IgD-negative memory B cell (primary cell): Measurements from ENCODE around the gene DGAT2L6. TPM values are rescaled to one million over a fixed set of nuclear protein-coding genes. Genes with fewer than 3 reads are reported as not detected.

Experiments
- H3K27ac Mint-ChIP-seq, 3 donors: one replicate each; pipeline ENCODE4 v1.8.0; 2020 to 2022; ENCODE audit warnings: mild to moderate bottlenecking in 3 of 3, mixed read lengths in 3 of 3, moderate library complexity in 1 of 3
- H3K27me3 Mint-ChIP-seq: one replicate; pipeline ENCODE4 v1.8.0; 2021; ENCODE audit warnings: mixed read lengths
- H3K36me3 Mint-ChIP-seq: one replicate; pipeline ENCODE4 v1.8.0; 2020; ENCODE audit warnings: mild to moderate bottlenecking, mixed read lengths
- H3K4me1 Mint-ChIP-seq, 3 donors: one replicate each; pipeline ENCODE4 v1.8.0; 2020 to 2022; ENCODE audit warnings: mixed read lengths in 3 of 3, mild to moderate bottlenecking in 1 of 3
- H3K4me3 Mint-ChIP-seq, 4 donors: one replicate each; pipeline ENCODE4 v1.8.0; 2020 to 2022; ENCODE audit warnings: mild to moderate bottlenecking in 4 of 4, mixed read lengths in 4 of 4, moderate library complexity in 3 of 4
- H3K9me3 Mint-ChIP-seq, 3 donors: one replicate each; pipeline ENCODE4 v1.8.0; 2020 to 2021; ENCODE audit warnings: mixed read lengths in 3 of 3, mild to moderate bottlenecking in 1 of 3
- polyA plus RNA-seq: library from polyadenylated mRNA; unstranded; fragments of 300-500 nt; fragmentation: Illumina TruSeq; gene quantifications from one replicate; pipeline ENCODE4 v1.2.3, GENCODE V29; 2021

DGAT2L6 gene, protein sequence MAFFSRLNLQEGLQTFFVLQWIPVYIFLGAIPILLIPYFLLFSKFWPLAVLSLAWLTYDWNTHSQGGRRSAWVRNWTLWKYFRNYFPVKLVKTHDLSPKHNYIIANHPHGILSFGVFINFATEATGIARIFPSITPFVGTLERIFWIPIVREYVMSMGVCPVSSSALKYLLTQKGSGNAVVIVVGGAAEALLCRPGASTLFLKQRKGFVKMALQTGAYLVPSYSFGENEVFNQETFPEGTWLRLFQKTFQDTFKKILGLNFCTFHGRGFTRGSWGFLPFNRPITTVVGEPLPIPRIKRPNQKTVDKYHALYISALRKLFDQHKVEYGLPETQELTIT
- polyA plus RNA-seq = not detected

DNA sequence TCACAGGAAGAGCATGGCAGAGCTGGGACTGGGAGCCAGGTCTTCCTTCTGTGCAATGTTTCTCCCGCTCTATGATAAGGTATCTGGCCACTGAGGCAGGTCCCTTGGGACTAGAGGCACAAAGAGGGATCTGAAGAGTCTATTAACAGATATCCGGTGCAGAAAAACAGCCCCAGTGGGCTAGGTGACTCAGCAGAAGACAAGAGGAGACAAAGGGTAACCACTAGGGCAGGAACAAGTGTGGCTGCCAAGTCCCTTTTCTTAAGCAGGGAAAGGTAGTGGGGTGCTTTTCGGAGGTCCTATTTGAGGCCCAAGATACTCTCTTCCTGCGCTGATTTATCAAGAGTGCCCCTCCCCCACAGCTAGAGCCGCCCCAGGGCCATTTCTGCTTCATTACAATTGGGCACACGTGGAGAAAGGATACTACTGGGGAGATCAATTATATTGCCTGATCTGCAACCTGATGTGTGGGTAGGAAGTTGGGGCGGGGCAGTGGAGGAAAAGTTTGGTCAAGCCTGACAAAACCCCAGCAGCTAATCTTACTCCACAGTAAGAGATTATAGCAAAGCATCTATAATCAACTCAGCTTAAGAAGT, at the start of gene DGAT2L6:
Gene DGAT2L6 (plus strand): TSS at position 546 of the 596 bp plus-strand sequence. CDS start 100 bp downstream, outside the sequence.
- Mint-ChIP-seq H3K27ac (no peak within 1 kb of the TSS), H3K9me3 (peaks cover 0 to 3% (median 0%) of the 10 kb centered on the region in 3 donors), H3K27me3 (peaks cover 6% of the 10 kb centered on the region), H3K4me3 (peak within 1 kb of the TSS in 1 of 4 donors; percentile 10), H3K36me3 (no peaks in the 10 kb centered on the region), H3K4me1 (peaks cover 0 to 7% (median 7%) of the 10 kb centered on the region in 3 donors)

DNA sequence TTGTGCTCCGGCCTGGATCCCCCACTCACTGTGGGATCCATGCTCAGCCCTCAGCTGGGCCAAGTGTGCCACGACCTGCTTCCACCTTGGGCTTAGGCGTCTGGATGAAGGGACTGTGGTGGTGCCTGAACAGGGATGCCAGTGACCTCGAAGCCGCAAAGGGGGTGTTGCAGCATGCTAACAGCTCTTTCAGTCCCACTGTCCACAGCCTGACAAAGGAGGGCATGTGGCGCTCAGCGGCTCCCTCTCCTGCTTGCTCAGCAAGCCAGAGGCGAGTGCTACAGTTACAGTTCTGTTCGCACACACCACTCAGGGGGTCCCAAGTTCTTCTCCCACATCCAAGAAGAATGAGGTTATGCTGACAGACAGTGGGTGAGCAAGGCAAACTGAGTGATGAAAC, 49.2 kb upstream of the DGAT2L6 start:
- Mint-ChIP-seq H3K4me3 (peak overlapping the region in 1 of 4 donors; percentile 25), H3K36me3 (no peaks in the 10 kb centered on the region), H3K9me3 (no peaks in the 10 kb centered on the region), H3K27me3 (no peaks in the 10 kb centered on the region), H3K27ac (no peak overlapping the region), H3K4me1 (peaks cover 0 to 8% (median 0%) of the 10 kb centered on the region in 3 donors)

DNA sequence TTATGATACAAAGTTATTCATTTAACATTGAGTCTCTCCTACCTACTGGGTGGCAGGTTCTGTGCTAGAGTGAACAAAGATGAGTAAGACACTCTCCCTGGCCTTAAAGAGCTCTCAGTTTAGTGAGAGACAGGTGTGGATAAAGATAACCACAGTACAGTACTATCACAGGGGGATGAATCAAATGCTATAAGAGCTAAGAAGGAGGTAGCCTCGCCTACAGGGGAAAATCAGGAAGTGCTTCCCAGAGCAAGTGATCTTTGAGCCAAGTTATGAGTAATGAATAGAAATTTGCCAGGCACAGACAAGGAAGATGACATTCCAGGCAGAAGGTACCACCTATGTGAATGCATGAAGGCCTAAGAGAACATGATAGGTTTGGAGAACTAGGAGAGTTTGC, 47.5 kb upstream of the DGAT2L6 start:
- H3K27me3 Mint-ChIP-seq = no peaks in the 10 kb centered on the region
- no peaks in the 10 kb centered on the region for H3K36me3 Mint-ChIP-seq
- no peak overlapping the region for H3K27ac Mint-ChIP-seq
- H3K4me3 Mint-ChIP-seq = no peak overlapping the region
- peaks cover 0 to 10% (median 5%) of the 10 kb centered on the region in 3 donors for H3K4me1 Mint-ChIP-seq
- no peaks in the 10 kb centered on the region for H3K9me3 Mint-ChIP-seq

DNA sequence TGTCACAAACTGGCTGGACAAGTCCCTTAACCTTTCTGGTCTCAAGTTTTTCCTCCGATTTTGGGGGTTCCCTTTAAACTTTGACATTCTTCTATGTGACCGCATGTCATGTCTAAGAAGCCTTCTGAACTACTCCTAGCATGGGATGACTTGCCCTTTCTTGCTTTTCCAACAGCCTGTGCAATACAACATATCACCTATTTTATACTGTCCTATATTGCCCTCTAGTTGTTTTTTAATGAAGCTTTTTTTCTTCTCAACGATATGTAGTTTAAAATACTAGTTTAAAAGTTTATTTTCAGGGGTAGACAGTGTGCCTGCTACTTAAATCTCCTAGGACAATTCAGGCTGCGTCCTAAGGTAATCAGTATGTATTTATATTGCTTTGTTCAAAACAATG, 45.1 kb upstream of the DGAT2L6 start:
- H3K9me3 Mint-ChIP-seq = no peaks in the 10 kb centered on the region
- H3K4me1 Mint-ChIP-seq = peaks cover 2 to 20% (median 5%) of the 10 kb centered on the region in 3 donors
- H3K36me3 Mint-ChIP-seq = no peaks in the 10 kb centered on the region
- H3K4me3 Mint-ChIP-seq = peak overlapping the region in 3 of 4 donors; percentile 33 to 100 (median 44)
- no peaks in the 10 kb centered on the region for H3K27me3 Mint-ChIP-seq
- H3K27ac Mint-ChIP-seq = peak overlapping the region; percentile 5 to 99 (median 96)

DNA sequence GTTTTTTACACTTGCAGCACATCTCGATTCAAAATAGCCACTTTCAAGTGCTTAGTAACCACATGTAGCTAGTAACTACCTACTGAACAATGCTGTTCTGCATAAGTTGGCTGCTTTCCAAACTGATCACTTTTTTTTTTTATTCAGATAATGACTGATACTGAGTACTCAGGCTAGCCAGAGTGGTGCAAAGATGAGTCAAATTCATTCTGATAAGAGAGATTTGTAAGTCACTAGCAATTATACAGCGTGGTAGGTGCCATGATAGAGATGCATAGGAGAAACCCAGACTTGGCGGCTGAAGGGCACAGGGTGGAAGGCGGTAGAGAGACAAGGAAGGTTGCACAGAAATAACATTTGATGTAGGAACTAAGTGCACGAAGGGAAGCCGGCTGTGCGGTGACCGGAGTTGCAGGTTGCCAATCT, 44.4 kb upstream of the DGAT2L6 start:
- H3K36me3 Mint-ChIP-seq = no peaks in the 10 kb centered on the region
- no peaks in the 10 kb centered on the region for H3K9me3 Mint-ChIP-seq
- H3K27ac Mint-ChIP-seq = peak overlapping the region; percentile 96 to 99 (median 97)
- H3K27me3 Mint-ChIP-seq = no peaks in the 10 kb centered on the region
- peaks cover 2 to 20% (median 5%) of the 10 kb centered on the region in 3 donors for H3K4me1 Mint-ChIP-seq
- peak overlapping the region; percentile 95 to 100 (median 99) for H3K4me3 Mint-ChIP-seq

DNA sequence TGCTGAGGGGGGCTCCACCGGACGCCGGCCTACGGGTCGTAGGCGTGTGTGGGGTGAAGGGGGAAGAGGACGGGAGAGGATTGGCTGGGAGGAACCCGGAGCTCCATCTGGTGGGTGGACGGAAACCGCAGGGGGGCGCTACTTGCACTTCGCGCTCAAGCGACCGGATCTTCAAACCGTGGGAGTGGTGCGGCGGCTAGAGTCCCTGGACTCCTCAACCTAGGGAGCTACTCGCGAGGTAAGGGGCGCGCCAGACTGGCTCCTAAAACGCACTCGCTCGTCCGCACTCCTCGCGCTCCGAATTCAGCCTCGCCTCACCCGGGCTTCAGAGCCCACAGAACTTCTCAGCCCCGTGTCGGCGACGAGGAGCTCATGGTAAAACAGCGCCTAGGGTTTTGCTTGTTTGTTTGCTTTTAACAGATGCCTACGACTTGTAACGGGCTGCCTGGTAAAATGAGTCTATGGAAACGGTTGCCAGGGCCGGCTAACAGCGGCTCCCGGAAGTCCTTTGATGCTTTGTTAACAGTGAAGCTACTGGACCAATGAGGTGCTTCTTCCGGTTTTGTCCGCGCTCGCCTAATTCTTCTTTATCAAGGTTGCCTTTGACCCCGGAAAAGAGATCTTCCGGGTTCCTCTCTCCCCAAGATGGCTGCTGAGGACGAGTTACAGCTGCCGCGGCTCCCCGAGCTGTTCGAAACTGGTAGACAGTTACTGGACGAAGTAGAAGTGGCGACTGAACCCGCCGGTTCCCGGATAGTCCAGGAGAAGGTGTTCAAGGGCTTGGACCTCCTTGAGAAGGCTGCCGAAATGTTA, 43.8 kb upstream of the DGAT2L6 start, which contains the start of gene IGBP1:
Gene IGBP1 (plus strand): TSS at position 145 of the 813 bp plus-strand sequence. CDS start 501 bp downstream, at position 646.
- Mint-ChIP-seq H3K4me1 (peaks cover 2 to 18% (median 5%) of the 10 kb centered on the region in 3 donors), H3K4me3 (peak within 1 kb of the TSS; percentile 95 to 100 (median 99)), H3K27me3 (no peaks in the 10 kb centered on the region), H3K9me3 (no peaks in the 10 kb centered on the region), H3K36me3 (no peaks in the 10 kb centered on the region), H3K27ac (peak within 1 kb of the TSS; percentile 96 to 99 (median 97))

DNA sequence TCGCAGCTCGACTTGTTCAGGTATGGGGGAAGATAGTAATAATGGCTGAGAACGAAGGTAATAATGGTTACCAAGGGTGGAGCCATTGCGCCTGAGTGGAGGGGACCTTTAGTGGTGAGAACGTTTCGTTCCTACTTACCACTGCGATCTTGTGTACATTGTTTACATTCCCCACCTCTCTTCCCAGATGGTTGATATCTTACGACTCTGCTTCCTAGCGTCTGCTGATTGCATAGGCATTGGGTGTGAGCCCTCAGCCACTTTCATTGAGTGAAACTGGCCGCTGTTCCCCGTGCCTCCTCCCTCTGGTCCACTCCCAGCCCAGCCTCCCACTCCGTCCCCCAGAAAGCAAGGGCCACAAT, 43.2 kb upstream of the DGAT2L6 start:
- Mint-ChIP-seq H3K9me3 (no peaks in the 10 kb centered on the region), H3K27me3 (no peaks in the 10 kb centered on the region), H3K4me3 (peak overlapping the region; percentile 95 to 100 (median 99)), H3K4me1 (peaks cover 2 to 18% (median 5%) of the 10 kb centered on the region in 3 donors), H3K27ac (peak overlapping the region; percentile 96 to 99 (median 97)), H3K36me3 (no peaks in the 10 kb centered on the region)

DNA sequence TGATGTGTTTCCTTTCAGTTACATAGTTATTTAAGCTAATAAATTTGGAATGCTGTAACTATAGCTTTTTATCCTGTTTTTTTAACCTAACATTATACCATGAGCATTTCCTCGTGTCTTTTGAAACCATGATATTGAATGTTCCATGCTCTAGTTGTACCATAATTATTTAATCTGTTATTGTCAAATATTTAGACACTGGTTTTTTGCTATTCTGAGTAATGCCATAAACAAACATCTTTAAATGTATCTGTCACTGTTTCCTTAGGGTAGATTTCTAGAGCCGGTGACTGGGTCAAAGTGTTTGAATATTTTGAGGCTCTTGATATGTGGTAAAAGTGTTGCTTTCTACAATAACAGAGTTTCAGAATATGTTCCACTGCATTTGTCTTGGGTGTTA, 38.7 kb upstream of the DGAT2L6 start:
- Mint-ChIP-seq H3K36me3 (peaks cover 2% of the 10 kb centered on the region), H3K27me3 (no peaks in the 10 kb centered on the region), H3K4me3 (no peak overlapping the region), H3K27ac (no peak overlapping the region), H3K4me1 (peaks cover 2 to 14% (median 4%) of the 10 kb centered on the region in 3 donors), H3K9me3 (no peaks in the 10 kb centered on the region)

DNA sequence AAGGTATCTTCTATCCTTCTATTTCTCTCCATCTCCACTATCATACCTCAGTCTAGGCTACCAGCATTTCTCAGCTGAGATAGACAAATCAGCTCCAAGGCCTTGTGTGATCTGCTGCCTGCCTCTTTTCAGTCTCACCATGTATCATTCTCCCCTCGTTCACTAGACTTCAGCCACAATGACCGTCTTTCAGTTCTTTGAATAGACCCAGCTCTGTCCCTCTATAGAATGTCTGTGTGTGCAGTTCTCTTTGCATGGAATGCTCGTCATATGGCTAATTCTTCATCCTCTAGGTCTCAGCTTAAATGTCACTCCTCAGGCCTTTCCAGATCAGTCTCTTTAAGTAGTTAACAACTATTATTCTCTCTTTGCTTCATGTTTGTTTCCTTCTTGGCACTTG, 37.5 kb upstream of the DGAT2L6 start:
- no peaks in the 10 kb centered on the region for H3K27me3 Mint-ChIP-seq
- no peak overlapping the region for H3K4me3 Mint-ChIP-seq
- no peak overlapping the region for H3K27ac Mint-ChIP-seq
- H3K9me3 Mint-ChIP-seq = no peaks in the 10 kb centered on the region
- H3K36me3 Mint-ChIP-seq = peaks cover 2% of the 10 kb centered on the region
- peaks cover 0 to 12% (median 2%) of the 10 kb centered on the region in 3 donors for H3K4me1 Mint-ChIP-seq

DNA sequence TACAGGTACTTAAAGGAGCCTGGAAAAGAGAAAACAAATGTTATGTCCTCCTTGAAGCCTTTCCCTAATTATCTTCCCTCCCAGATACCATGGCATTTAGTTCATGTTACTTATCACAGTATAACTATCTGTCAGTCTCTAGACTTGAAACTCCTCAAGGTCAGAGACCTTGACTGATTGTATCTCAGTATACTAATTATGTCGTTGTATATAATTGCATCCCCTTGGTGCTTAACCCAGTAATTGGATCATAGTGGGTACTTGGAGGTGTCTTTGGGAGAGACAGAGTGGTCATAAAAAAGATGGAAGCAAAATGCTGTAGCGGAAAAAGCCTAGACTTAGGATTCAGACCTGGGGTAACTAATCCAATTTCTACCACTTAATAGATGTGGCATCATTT, 35.9 kb upstream of the DGAT2L6 start:
- Mint-ChIP-seq H3K36me3 (peaks cover 2% of the 10 kb centered on the region), H3K4me1 (peaks cover 0 to 8% (median 0%) of the 10 kb centered on the region in 3 donors), H3K9me3 (no peaks in the 10 kb centered on the region), H3K27ac (no peak overlapping the region), H3K4me3 (no peak overlapping the region), H3K27me3 (no peaks in the 10 kb centered on the region)

DNA sequence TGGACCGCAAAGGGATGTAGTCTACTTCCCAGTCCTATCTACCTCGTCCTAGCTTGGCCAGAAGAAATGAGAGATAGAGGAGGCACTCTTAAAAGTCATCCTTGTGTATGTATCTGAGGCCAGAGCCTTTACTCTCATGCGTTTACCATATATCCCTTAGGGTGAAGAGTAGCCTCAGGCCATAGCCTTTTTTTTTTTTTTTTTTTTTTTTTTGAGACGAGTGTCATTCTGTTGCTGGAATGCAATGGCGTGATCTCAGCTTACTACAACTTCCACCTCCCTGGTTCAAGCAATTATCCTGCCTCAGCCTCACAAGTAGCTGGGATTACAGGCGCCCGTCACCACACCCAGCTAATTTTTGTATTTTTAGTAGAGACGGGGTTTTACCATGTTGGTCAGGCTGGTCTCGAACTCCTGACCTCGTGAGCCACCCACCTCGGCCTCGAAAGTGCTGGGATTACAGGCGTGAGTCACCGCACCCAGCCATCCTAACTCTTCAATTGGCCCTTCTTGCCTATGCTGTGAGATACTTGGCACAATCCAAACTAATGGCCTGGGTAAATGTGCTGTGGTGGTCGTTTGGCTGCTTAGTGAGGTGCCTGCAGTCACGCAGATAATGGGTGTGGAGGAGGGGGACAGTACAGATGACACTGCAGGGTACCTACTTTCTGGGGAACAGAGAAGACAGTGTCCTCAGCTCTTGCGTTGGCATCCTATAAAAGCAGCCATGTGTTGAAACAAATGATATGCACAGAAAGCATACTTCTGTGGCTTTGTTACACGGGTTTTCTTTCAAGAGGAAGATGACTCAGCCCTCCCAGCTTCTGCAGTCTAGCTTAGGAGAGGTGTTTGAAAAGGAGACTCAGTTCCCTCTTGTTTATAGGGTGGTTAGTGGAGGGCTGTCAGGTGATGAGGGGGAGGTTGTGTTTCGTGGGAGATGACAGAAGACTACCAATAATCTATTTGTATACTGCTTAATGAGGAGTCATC, 10.4 kb upstream of the DGAT2L6 start:
- Mint-ChIP-seq H3K4me3 (no peak overlapping the region), H3K27me3 (no peaks in the 10 kb centered on the region), H3K36me3 (peaks cover 2% of the 10 kb centered on the region), H3K4me1 (no peaks in the 10 kb centered on the region), H3K9me3 (no peaks in the 10 kb centered on the region), H3K27ac (peak overlapping the region in 1 of 3 donors; percentile 26)

DNA sequence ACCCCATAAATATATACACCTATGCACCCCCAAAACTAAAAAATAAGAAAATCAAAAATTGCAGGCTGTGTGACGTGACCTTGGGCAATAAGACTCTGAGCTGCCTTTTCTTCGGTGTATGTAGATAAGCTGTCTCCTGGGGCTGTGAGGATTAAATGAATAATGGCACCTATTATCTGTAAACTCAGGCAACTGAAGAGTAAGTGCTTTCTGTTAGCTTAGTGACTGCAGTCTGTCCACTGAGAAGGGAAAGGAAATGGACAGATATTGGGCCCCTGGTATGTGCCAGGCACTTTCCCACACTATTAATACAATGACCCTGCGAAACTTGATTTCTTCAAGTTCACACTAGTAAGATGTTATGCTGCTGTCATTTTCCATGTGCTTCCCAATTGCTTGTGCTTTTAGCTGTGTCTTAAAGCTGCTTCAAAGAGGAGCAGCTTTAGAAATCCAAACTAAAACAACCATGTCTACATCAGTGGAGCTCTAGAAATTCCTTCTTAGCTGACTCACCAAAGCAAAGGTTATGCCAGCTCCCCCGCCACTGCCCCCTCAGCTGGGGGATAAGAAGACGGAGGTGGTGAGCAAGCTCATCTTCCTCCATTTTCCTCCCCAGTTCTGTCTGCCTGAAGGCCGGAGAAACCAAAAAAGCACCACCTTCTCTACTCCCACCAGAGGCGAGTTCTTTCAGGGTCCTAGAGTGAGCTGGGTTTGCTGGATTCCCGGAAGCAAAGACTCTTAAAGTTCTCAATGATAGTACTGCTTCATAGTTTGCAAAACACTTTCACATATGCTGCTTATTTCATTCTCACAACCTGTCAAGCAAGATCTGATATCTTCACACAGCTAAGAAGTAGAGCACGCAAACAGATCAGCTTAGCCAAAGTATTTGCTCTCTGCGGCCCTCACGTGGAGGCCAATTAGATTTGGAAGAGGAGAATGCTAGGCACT, 8.8 kb upstream of the DGAT2L6 start:
- no peak overlapping the region for H3K27ac Mint-ChIP-seq
- no peak overlapping the region for H3K4me3 Mint-ChIP-seq
- H3K9me3 Mint-ChIP-seq = no peaks in the 10 kb centered on the region
- peaks cover 2% of the 10 kb centered on the region for H3K36me3 Mint-ChIP-seq
- no peaks in the 10 kb centered on the region for H3K27me3 Mint-ChIP-seq
- H3K4me1 Mint-ChIP-seq = no peaks in the 10 kb centered on the region

DNA sequence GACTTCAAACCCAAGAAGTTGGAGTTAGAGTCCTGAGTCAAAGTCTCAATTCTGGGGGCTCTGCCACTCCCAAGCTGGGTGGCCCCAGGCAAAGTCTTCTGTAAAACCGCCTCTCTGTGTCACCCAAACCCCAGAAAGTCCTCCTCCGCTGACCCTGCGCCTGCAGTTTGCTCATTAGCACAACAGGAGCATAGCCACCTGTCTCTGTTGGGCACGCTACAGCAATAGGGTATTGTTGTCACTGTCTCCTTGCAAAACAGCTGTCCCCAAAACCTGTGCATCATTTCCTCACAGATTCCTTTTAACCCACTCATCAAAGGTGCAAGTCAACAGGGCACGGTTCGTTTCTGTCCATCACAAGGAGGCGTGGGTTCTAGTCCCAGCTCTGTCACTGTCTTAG, 8.0 kb upstream of the DGAT2L6 start:
- no peak overlapping the region for H3K4me3 Mint-ChIP-seq
- H3K27me3 Mint-ChIP-seq = no peaks in the 10 kb centered on the region
- H3K9me3 Mint-ChIP-seq = no peaks in the 10 kb centered on the region
- peaks cover 2% of the 10 kb centered on the region for H3K36me3 Mint-ChIP-seq
- H3K27ac Mint-ChIP-seq = no peak overlapping the region
- no peaks in the 10 kb centered on the region for H3K4me1 Mint-ChIP-seq
